HG02885 (cell line): Measurements from ENCODE around the gene SLC4A1.
A peak's percentile ranks its signal among the peaks of the same experiment; 100 is the strongest.

Source experiments
- ATAC-seq: cut with Tn5 transposase; IDR thresholded peaks from one replicate; pipeline ENCODE4 v1.9.1; 2021; ENCODE audit warnings: mild to moderate bottlenecking; ENCODE audit not compliant: unreplicated experiment, poor library complexity

SLC4A1 gene

GRCh38 chr17:44222112-44222869 lies 45.6 kb downstream of the SLC4A1 start:
- no peak for ATAC-seq

GRCh38 chr17:44221862-44222111 lies 46.1 kb downstream of the SLC4A1 start:
- ATAC-seq: no peak

GRCh38 chr17:44221084-44221861 lies 46.7 kb downstream of the SLC4A1 start:
- ATAC-seq: no peak

GRCh38 chr17:44220213-44221083 lies 47.5 kb downstream of the SLC4A1 start:
- peak; percentile 2 for ATAC-seq

GRCh38 chr17:44219616-44220212 lies 48.2 kb downstream of the SLC4A1 start, which contains the start of gene UBTF:
TSS of gene UBTF (minus strand) at chr17:44219675. CDS start at chr17:44218229, 1,446 bp downstream.
- peak; percentile 6 for ATAC-seq

- ATAC-seq: peak; percentile 47
Observed at GRCh38 chr17:44219108-44219615, 48.8 kb downstream of the SLC4A1 start.

GRCh38 chr17:44218344-44219107 lies 49.4 kb downstream of the SLC4A1 start:
- peak; percentile 42 for ATAC-seq

- ATAC-seq: no peak
Observed at GRCh38 chr17:44217738-44218343, 50.1 kb downstream of the SLC4A1 start.

GRCh38 chr17:44216694-44217093 lies 51.2 kb downstream of the SLC4A1 start:
- ATAC-seq: no peak

- no peak for ATAC-seq
Observed at GRCh38 chr17:44216173-44216572, 51.8 kb downstream of the SLC4A1 start.

- ATAC-seq: no peak
Observed at GRCh38 chr17:44214896-44215295, 53.0 kb downstream of the SLC4A1 start.

- ATAC-seq: no peak
Observed at GRCh38 chr17:44214230-44214494, 53.8 kb downstream of the SLC4A1 start.

GRCh38 chr17:44213403-44214229 lies 54.3 kb downstream of the SLC4A1 start:
- ATAC-seq: no peak

GRCh38 chr17:44212507-44213402 lies 55.2 kb downstream of the SLC4A1 start:
- no peak for ATAC-seq

- ATAC-seq: no peak
Observed at GRCh38 chr17:44211281-44212265, 56.4 kb downstream of the SLC4A1 start.
